Neural crest cell (in vitro differentiated cells): ENCODE measurements around the gene RBL2. TPM values are rescaled to one million over a fixed set of nuclear protein-coding genes. Genes with fewer than 3 reads are reported as not detected.

ENCODE experiments used
- DNase-seq: peaks from one replicate; pipeline ENCODE4 v3.0.0; 2021; ENCODE audit warnings: low read depth, mixed read lengths, low spot score
- H3K27ac Mint-ChIP-seq: one replicate; pipeline ENCODE4 v1.8.0; 2021; ENCODE audit warnings: mild to moderate bottlenecking, mixed read lengths; ENCODE audit not compliant: unreplicated experiment
- H3K27me3 Mint-ChIP-seq: 2 replicates; pipeline ENCODE4 v1.8.0; 2021; ENCODE audit warnings: low read depth, mild to moderate bottlenecking, mixed read lengths
- H3K36me3 Mint-ChIP-seq: 2 replicates; pipeline ENCODE4 v1.8.0; 2021; ENCODE audit warnings: low read depth, mild to moderate bottlenecking, mixed read lengths
- H3K4me1 Mint-ChIP-seq: 2 replicates; pipeline ENCODE4 v1.8.0; 2021; ENCODE audit warnings: mixed read lengths
- H3K4me3 Mint-ChIP-seq: one replicate; pipeline ENCODE4 v1.8.0; 2021; ENCODE audit warnings: mild to moderate bottlenecking, mixed read lengths
- H3K9me3 Mint-ChIP-seq: 2 replicates; pipeline ENCODE4 v1.8.0; 2021; ENCODE audit warnings: mixed read lengths
- total RNA-seq: library from RNA; stranded (reverse); gene quantifications from 2 replicates; pipeline ENCODE4 v1.2.1, GENCODE V29; 2021
- TF ChIP-seq, protein P1 (sequence below): fragments of 200-600 bp; sonication (generic); conservative IDR thresholded peaks from 2 replicates; pipeline ENCODE4 v1.5.0; 2021; ENCODE audit warnings: antibody characterized with exemption, mild to moderate bottlenecking

RBL2 gene
- total RNA-seq, 1 donor from 2014 or later: 29.8 TPM

DNA sequence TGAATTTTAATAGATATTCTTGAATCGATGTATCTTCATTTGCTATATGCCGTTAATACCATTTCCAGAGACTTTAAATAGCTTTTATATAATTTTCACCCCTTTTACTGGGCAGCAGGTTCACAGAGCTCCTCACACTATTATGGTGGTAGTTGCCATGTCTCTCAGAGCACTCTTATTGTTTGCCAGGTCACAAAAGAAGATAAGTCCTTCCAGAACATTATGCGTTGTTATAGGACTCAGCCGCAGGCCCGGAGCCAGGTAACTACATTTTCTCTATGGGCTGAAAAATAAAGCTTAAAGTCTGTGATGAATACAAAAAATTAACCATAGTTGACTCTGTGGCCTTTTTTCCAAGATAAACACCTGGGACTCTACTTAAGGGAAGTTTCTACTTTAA, 44.7 kb downstream of the RBL2 start:
- Mint-ChIP-seq H3K27me3 (no peaks in the 10 kb centered on the region), H3K27ac (no peak overlapping the region), H3K36me3 (peaks cover 29% of the 10 kb centered on the region), H3K4me3 (no peak overlapping the region), H3K9me3 (no peaks in the 10 kb centered on the region), H3K4me1 (no peaks in the 10 kb centered on the region)
- DNase-seq: no peak
- TF ChIP-seq, protein P1, sequence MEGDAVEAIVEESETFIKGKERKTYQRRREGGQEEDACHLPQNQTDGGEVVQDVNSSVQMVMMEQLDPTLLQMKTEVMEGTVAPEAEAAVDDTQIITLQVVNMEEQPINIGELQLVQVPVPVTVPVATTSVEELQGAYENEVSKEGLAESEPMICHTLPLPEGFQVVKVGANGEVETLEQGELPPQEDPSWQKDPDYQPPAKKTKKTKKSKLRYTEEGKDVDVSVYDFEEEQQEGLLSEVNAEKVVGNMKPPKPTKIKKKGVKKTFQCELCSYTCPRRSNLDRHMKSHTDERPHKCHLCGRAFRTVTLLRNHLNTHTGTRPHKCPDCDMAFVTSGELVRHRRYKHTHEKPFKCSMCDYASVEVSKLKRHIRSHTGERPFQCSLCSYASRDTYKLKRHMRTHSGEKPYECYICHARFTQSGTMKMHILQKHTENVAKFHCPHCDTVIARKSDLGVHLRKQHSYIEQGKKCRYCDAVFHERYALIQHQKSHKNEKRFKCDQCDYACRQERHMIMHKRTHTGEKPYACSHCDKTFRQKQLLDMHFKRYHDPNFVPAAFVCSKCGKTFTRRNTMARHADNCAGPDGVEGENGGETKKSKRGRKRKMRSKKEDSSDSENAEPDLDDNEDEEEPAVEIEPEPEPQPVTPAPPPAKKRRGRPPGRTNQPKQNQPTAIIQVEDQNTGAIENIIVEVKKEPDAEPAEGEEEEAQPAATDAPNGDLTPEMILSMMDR: no peak

DNA sequence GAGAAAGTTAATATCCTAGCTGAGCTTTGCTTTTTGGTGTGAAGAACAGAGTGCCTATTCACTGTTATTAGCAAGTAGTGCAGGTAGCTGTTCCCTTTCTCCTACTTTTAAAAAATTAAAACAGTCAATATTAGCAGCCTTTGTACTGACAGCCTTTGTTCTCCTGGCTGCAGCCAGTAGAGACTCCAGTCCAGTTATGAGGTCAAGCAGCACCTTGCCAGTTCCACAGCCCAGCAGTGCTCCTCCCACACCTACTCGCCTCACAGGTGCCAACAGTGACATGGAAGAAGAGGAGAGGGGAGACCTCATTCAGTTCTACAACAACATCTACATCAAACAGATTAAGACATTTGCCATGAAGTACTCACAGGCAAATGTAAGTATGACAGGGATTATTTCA, 46.1 kb downstream of the RBL2 start:
- Mint-ChIP-seq H3K36me3 (peaks cover 33% of the 10 kb centered on the region), H3K4me3 (no peak overlapping the region), H3K4me1 (no peaks in the 10 kb centered on the region), H3K9me3 (no peaks in the 10 kb centered on the region), H3K27me3 (no peaks in the 10 kb centered on the region), H3K27ac (no peak overlapping the region)
- TF ChIP-seq, protein P1: no peak
- DNase-seq: no peak

GRCh38 chr16:53482123-53482522, 47.9 kb downstream of the RBL2 start:
- H3K4me3 Mint-ChIP-seq: no peak overlapping the region
- no peak overlapping the region for H3K27ac Mint-ChIP-seq
- peaks cover 42% of the 10 kb centered on the region for H3K36me3 Mint-ChIP-seq

GRCh38 chr16:53484542-53484941, 50.3 kb downstream of the RBL2 start:
- H3K9me3 Mint-ChIP-seq: peaks cover 5% of the 10 kb centered on the region
- H3K36me3 Mint-ChIP-seq: peaks cover 39% of the 10 kb centered on the region
- H3K27me3 Mint-ChIP-seq: no peaks in the 10 kb centered on the region

More at GRCh38 chr16:53482123-53482522, 47.9 kb downstream of the RBL2 start:
- no peaks in the 10 kb centered on the region for H3K4me1 Mint-ChIP-seq
- H3K9me3 Mint-ChIP-seq: peaks cover 5% of the 10 kb centered on the region
- no peaks in the 10 kb centered on the region for H3K27me3 Mint-ChIP-seq
- DNase-seq: no peak
- TF ChIP-seq, protein P1: no peak

DNA sequence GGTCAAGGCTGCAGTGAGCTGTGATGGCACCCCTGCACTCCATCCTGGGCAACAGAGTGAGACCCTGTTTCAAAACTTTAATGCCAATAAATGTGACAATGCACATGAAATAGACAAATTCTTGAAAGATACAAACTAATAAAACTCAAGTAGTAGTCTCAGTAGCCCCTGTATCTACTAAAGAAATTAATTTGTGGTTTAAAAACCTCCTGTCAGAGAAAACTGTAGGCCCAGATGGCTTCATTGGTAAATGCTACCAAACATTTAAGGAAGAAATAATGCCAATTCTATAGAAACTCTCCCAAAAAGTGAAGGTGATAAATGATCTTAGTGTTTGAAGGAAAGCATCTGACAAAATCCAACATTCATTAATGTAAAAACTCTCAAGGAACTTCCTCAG, 52.0 kb downstream of the RBL2 start:
- Mint-ChIP-seq H3K36me3 (peaks cover 33% of the 10 kb centered on the region), H3K4me1 (no peaks in the 10 kb centered on the region), H3K27me3 (no peaks in the 10 kb centered on the region), H3K9me3 (peaks cover 5% of the 10 kb centered on the region), H3K4me3 (no peak overlapping the region), H3K27ac (no peak overlapping the region)
- no peak for DNase-seq
- TF ChIP-seq, protein P1: no peak

More at GRCh38 chr16:53484542-53484941, 50.3 kb downstream of the RBL2 start:
- Mint-ChIP-seq H3K4me3 (no peak overlapping the region), H3K4me1 (no peaks in the 10 kb centered on the region), H3K27ac (no peak overlapping the region)
- TF ChIP-seq, protein P1: no peak
- DNase-seq: no peak

- peaks cover 22% of the 10 kb centered on the region for H3K36me3 Mint-ChIP-seq
- TF ChIP-seq, protein P1: no peak
- DNase-seq: no peak
- no peak overlapping the region for H3K27ac Mint-ChIP-seq
- H3K4me3 Mint-ChIP-seq: no peak overlapping the region
- H3K9me3 Mint-ChIP-seq: peaks cover 5% of the 10 kb centered on the region
- no peaks in the 10 kb centered on the region for H3K27me3 Mint-ChIP-seq
- H3K4me1 Mint-ChIP-seq: no peaks in the 10 kb centered on the region
Observed at GRCh38 chr16:53489755-53490154, 55.5 kb downstream of the RBL2 start.
